Measurements from ENCODE around the gene PAIP1. TPM values are rescaled to one million over a fixed set of nuclear protein-coding genes. Genes with fewer than 3 reads are reported as not detected.
A peak's percentile ranks its signal among the peaks of the same experiment; 100 is the strongest.
"Not testable (repeated sequence)": the region's sequence is repeated elsewhere in the genome, so short reads cannot be mapped to it uniquely, and the experiment has no call there.

Gene PAIP1
- total RNA-seq, 2 donors from 2014 or later = 65.0 to 69.8 TPM

GRCh38 chr5:43564289-43564850, 7.5 kb upstream of the PAIP1 start:
- ATAC-seq (replicated peaks in 1 of 2) = no peak
- Mint-ChIP-seq H3K27ac (no peak overlapping the region), H3K9me3 (peaks cover 0 to 3% of the 10 kb centered on the region in 2 donors), H3K27me3 (ENCODE audit: low read depth) (no peaks in the 10 kb centered on the region), H3K4me3 (no peak overlapping the region), H3K4me1 (ENCODE audit: low read depth) (no peaks in the 10 kb centered on the region), H3K36me3 (ENCODE audit: insufficient read depth in 2 of 2) (peaks cover 0 to 3% of the 10 kb centered on the region in 2 donors)
- DNase-seq = no peak

GRCh38 chr5:43563321-43563720, 6.4 kb upstream of the PAIP1 start:
- H3K4me1 Mint-ChIP-seq (ENCODE audit: low read depth) = peaks cover 5% of the 10 kb centered on the region
- ATAC-seq (replicated peaks in 1 of 2) (no peak), DNase-seq (no peak)
- peaks cover 0 to 3% of the 10 kb centered on the region in 2 donors for H3K9me3 Mint-ChIP-seq
- H3K27ac Mint-ChIP-seq = no peak overlapping the region
- peaks cover 0 to 3% of the 10 kb centered on the region in 2 donors for H3K36me3 Mint-ChIP-seq (ENCODE audit: insufficient read depth in 2 of 2)
- H3K27me3 Mint-ChIP-seq (ENCODE audit: low read depth) = no peaks in the 10 kb centered on the region
- no peak overlapping the region for H3K4me3 Mint-ChIP-seq

GRCh38 chr5:43561356-43561755, 4.5 kb upstream of the PAIP1 start:
- Mint-ChIP-seq H3K27me3 (ENCODE audit: low read depth) (no peaks in the 10 kb centered on the region), H3K9me3 (peaks cover 0 to 2% of the 10 kb centered on the region in 2 donors), H3K27ac (no peak overlapping the region), H3K4me1 (ENCODE audit: low read depth) (peaks cover 12% of the 10 kb centered on the region), H3K36me3 (ENCODE audit: insufficient read depth in 2 of 2) (peaks cover 0 to 3% of the 10 kb centered on the region in 2 donors), H3K4me3 (no peak overlapping the region)
- ATAC-seq (replicated peaks in 1 of 2) (no peak), DNase-seq (no peak)

- H3K27ac Mint-ChIP-seq = no peak overlapping the region
- no peaks in the 10 kb centered on the region for H3K36me3 Mint-ChIP-seq (ENCODE audit: insufficient read depth in 2 of 2)
- H3K4me1 Mint-ChIP-seq (ENCODE audit: low read depth) = peaks cover 12% of the 10 kb centered on the region
- H3K4me3 Mint-ChIP-seq = no peak overlapping the region
- H3K9me3 Mint-ChIP-seq = no peaks in the 10 kb centered on the region
- no peaks in the 10 kb centered on the region for H3K27me3 Mint-ChIP-seq (ENCODE audit: low read depth)
- ATAC-seq (replicated peaks in 1 of 2) (no peak), DNase-seq (no peak)
These were observed 3.3 kb upstream of the PAIP1 start for GRCh38 chr5:43560128-43560527.

GRCh38 chr5:43556607-43556856, 345 bp downstream of the PAIP1 start:
- H3K4me1 Mint-ChIP-seq (ENCODE audit: low read depth) = peaks cover 12% of the 10 kb centered on the region
- H3K27me3 Mint-ChIP-seq (ENCODE audit: low read depth); H3K36me3 Mint-ChIP-seq (ENCODE audit: insufficient read depth in 2 of 2); H3K9me3 Mint-ChIP-seq; H3K27ac Mint-ChIP-seq: not testable (repeated sequence)
- DNase-seq (peak; percentile 90 to 93), ATAC-seq (replicated peaks in 1 of 2) (peak; percentile 91 to 92)
- peak overlapping the region; percentile 87 for H3K4me3 Mint-ChIP-seq

- peak overlapping the region in 1 of 2 donors; percentile 84 for H3K4me3 Mint-ChIP-seq
- H3K36me3 Mint-ChIP-seq (ENCODE audit: insufficient read depth in 2 of 2) = peaks cover 0 to under 1% of the 10 kb centered on the region in 2 donors
- no peaks in the 10 kb centered on the region for H3K27me3 Mint-ChIP-seq (ENCODE audit: low read depth)
- ATAC-seq (replicated peaks in 1 of 2) = peak in 1 of 2 donors; percentile 0
- H3K9me3 Mint-ChIP-seq = no peaks in the 10 kb centered on the region
- peak; percentile 47 to 56 for DNase-seq
- H3K27ac Mint-ChIP-seq = peak overlapping the region; percentile 94
- H3K4me1 Mint-ChIP-seq (ENCODE audit: low read depth) = peaks cover 12% of the 10 kb centered on the region
These were observed 826 bp downstream of the PAIP1 start for GRCh38 chr5:43555895-43556606.

- H3K36me3 Mint-ChIP-seq (ENCODE audit: insufficient read depth in 2 of 2) = peaks cover 3 to 7% of the 10 kb centered on the region in 2 donors
- no peak for ATAC-seq (replicated peaks in 1 of 2)
- H3K4me1 Mint-ChIP-seq (ENCODE audit: low read depth) = peaks cover 12% of the 10 kb centered on the region
- H3K27me3 Mint-ChIP-seq (ENCODE audit: low read depth) = no peaks in the 10 kb centered on the region
- DNase-seq = no peak
- H3K27ac Mint-ChIP-seq = no peak overlapping the region
- no peak overlapping the region for H3K4me3 Mint-ChIP-seq
- no peaks in the 10 kb centered on the region for H3K9me3 Mint-ChIP-seq
These were observed 2.4 kb downstream of the PAIP1 start for GRCh38 chr5:43554497-43554896.

GRCh38 chr5:43553381-43553780, 3.5 kb downstream of the PAIP1 start:
- ATAC-seq (replicated peaks in 1 of 2) = no peak
- peaks cover 4 to 11% of the 10 kb centered on the region in 2 donors for H3K36me3 Mint-ChIP-seq (ENCODE audit: insufficient read depth in 2 of 2)
- no peak for DNase-seq
- H3K4me1 Mint-ChIP-seq (ENCODE audit: low read depth) = peaks cover 7% of the 10 kb centered on the region
- no peaks in the 10 kb centered on the region for H3K9me3 Mint-ChIP-seq
- H3K4me3 Mint-ChIP-seq = no peak overlapping the region
- no peaks in the 10 kb centered on the region for H3K27me3 Mint-ChIP-seq (ENCODE audit: low read depth)
- H3K27ac Mint-ChIP-seq = no peak overlapping the region

- Mint-ChIP-seq H3K9me3 (no peaks in the 10 kb centered on the region), H3K4me3 (no peak overlapping the region), H3K36me3 (ENCODE audit: insufficient read depth in 2 of 2) (peaks cover 4 to 11% of the 10 kb centered on the region in 2 donors), H3K27ac (no peak overlapping the region), H3K27me3 (ENCODE audit: low read depth) (no peaks in the 10 kb centered on the region), H3K4me1 (ENCODE audit: low read depth) (no peaks in the 10 kb centered on the region)
- DNase-seq (no peak), ATAC-seq (replicated peaks in 1 of 2) (no peak)
These were observed 5.1 kb downstream of the PAIP1 start for GRCh38 chr5:43551731-43552130.

- not testable (repeated sequence) for ATAC-seq (replicated peaks in 1 of 2); H3K4me3 Mint-ChIP-seq; H3K27ac Mint-ChIP-seq; H3K27me3 Mint-ChIP-seq (ENCODE audit: low read depth); DNase-seq; H3K9me3 Mint-ChIP-seq; H3K4me1 Mint-ChIP-seq (ENCODE audit: low read depth)
- H3K36me3 Mint-ChIP-seq (ENCODE audit: insufficient read depth in 2 of 2) = peaks cover 10 to 27% of the 10 kb centered on the region in 2 donors
These were observed 7.6 kb downstream of the PAIP1 start for GRCh38 chr5:43549272-43549671.

- Mint-ChIP-seq H3K9me3 (no peaks in the 10 kb centered on the region), H3K27ac (no peak overlapping the region), H3K36me3 (ENCODE audit: insufficient read depth in 2 of 2) (peaks cover 10 to 29% of the 10 kb centered on the region in 2 donors), H3K27me3 (ENCODE audit: low read depth) (no peaks in the 10 kb centered on the region), H3K4me3 (no peak overlapping the region), H3K4me1 (ENCODE audit: low read depth) (no peaks in the 10 kb centered on the region)
- DNase-seq (no peak), ATAC-seq (replicated peaks in 1 of 2) (no peak)
These were observed 8.5 kb downstream of the PAIP1 start for GRCh38 chr5:43548358-43548757.

GRCh38 chr5:43547532-43547931, 9.3 kb downstream of the PAIP1 start:
- Mint-ChIP-seq H3K27ac (no peak overlapping the region), H3K4me1 (ENCODE audit: low read depth) (no peaks in the 10 kb centered on the region), H3K9me3 (no peaks in the 10 kb centered on the region), H3K36me3 (ENCODE audit: insufficient read depth in 2 of 2) (peaks cover 10 to 29% of the 10 kb centered on the region in 2 donors), H3K4me3 (no peak overlapping the region), H3K27me3 (ENCODE audit: low read depth) (no peaks in the 10 kb centered on the region)
- DNase-seq (no peak), ATAC-seq (replicated peaks in 1 of 2) (no peak)

- Mint-ChIP-seq H3K36me3 (ENCODE audit: insufficient read depth in 2 of 2) (peaks cover 6 to 25% of the 10 kb centered on the region in 2 donors), H3K4me3 (no peak overlapping the region), H3K9me3 (no peaks in the 10 kb centered on the region), H3K27me3 (ENCODE audit: low read depth) (no peaks in the 10 kb centered on the region), H3K27ac (peak overlapping the region; percentile 82), H3K4me1 (ENCODE audit: low read depth) (no peaks in the 10 kb centered on the region)
- ATAC-seq (replicated peaks in 1 of 2) (no peak), DNase-seq (no peak)
These were observed 13.4 kb downstream of the PAIP1 start for GRCh38 chr5:43543434-43543833.

GRCh38 chr5:43540746-43541145, 16.1 kb downstream of the PAIP1 start:
- Mint-ChIP-seq H3K4me3 (no peak overlapping the region), H3K27ac (no peak overlapping the region), H3K9me3 (no peaks in the 10 kb centered on the region), H3K4me1 (ENCODE audit: low read depth) (no peaks in the 10 kb centered on the region), H3K36me3 (ENCODE audit: insufficient read depth in 2 of 2) (peaks cover 6 to 24% of the 10 kb centered on the region in 2 donors), H3K27me3 (ENCODE audit: low read depth) (no peaks in the 10 kb centered on the region)
- DNase-seq (no peak), ATAC-seq (replicated peaks in 1 of 2) (no peak)

Data from activated T-cell treated with anti-CD3 and anti-CD28 coated beads, Interleukin-2, amount 50 U/mL, for 72 hours (primary cell).